ENCODE data around the gene APBB2. TPM values are rescaled to one million over a fixed set of nuclear protein-coding genes. Genes with fewer than 3 reads are reported as not detected.

The APBB2 gene
- total RNA-seq, 4 donors from 2014 or later: 32.4 to 133 (median 92.1) TPM

GRCh38 chr4:40845154-40845835 lies 369.0 kb downstream of the APBB2 start:
- TF ChIP-seq, protein P1, sequence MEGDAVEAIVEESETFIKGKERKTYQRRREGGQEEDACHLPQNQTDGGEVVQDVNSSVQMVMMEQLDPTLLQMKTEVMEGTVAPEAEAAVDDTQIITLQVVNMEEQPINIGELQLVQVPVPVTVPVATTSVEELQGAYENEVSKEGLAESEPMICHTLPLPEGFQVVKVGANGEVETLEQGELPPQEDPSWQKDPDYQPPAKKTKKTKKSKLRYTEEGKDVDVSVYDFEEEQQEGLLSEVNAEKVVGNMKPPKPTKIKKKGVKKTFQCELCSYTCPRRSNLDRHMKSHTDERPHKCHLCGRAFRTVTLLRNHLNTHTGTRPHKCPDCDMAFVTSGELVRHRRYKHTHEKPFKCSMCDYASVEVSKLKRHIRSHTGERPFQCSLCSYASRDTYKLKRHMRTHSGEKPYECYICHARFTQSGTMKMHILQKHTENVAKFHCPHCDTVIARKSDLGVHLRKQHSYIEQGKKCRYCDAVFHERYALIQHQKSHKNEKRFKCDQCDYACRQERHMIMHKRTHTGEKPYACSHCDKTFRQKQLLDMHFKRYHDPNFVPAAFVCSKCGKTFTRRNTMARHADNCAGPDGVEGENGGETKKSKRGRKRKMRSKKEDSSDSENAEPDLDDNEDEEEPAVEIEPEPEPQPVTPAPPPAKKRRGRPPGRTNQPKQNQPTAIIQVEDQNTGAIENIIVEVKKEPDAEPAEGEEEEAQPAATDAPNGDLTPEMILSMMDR (IDR thresholded peaks at IDR 0.05): no peak
- no peak for DNase-seq
- intact Hi-C loops (cut with DNase I; ENCODE audit: low total_unique reads): no loop called here
- no peak overlapping the region for H3K27ac ChIP-seq
- no peaks in the 10 kb centered on the region for H3K36me3 ChIP-seq
- H3K9me3 ChIP-seq: no peaks in the 10 kb centered on the region
- H3K27me3 ChIP-seq: no peaks in the 10 kb centered on the region
- H3K4me3 ChIP-seq: no peak overlapping the region
- H3K4me1 ChIP-seq: no peaks in the 10 kb centered on the region

GRCh38 chr4:40844261-40844660 lies 370.1 kb downstream of the APBB2 start:
- Histone ChIP-seq H3K27me3 (no peaks in the 10 kb centered on the region), H3K27ac (no peak overlapping the region), H3K9me3 (no peaks in the 10 kb centered on the region), H3K36me3 (no peaks in the 10 kb centered on the region), H3K4me1 (no peaks in the 10 kb centered on the region), H3K4me3 (no peak overlapping the region)
- no peak for DNase-seq
- no peak for TF ChIP-seq POLR2A (IDR thresholded peaks at IDR 0.05)
- TF ChIP-seq, protein P1 (IDR thresholded peaks at IDR 0.05): no peak
- intact Hi-C loops (cut with DNase I; ENCODE audit: low total_unique reads): no loop called here

DNA sequence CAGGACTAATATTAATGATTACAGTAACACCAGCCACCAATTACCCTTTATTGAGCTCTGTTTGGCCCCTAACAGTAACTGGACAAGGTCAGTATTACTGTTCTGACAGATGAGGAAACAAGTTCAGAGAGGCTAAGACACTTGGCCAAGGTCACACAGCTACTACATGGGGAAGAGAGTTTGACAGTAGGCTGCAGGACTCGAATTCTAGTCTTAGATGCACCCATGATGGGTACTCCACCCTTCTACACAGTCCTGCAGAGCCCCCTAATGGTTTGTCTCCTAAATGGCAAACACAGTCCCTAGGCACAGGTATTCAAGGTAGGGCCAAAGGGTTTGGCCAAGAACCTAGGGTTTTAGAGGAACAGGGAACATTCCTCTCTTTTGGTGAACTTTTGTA lies 370.6 kb downstream of the APBB2 start:
- intact Hi-C loops (cut with DNase I; ENCODE audit: low total_unique reads): no loop called here
- Histone ChIP-seq H3K27me3 (no peaks in the 10 kb centered on the region), H3K27ac (no peak overlapping the region), H3K36me3 (no peaks in the 10 kb centered on the region), H3K4me3 (no peak overlapping the region), H3K9me3 (no peaks in the 10 kb centered on the region), H3K4me1 (no peaks in the 10 kb centered on the region)
- no peak for TF ChIP-seq POLR2A (IDR thresholded peaks at IDR 0.05)
- TF ChIP-seq, protein P1 (IDR thresholded peaks at IDR 0.05): no peak
- DNase-seq: no peak

DNA sequence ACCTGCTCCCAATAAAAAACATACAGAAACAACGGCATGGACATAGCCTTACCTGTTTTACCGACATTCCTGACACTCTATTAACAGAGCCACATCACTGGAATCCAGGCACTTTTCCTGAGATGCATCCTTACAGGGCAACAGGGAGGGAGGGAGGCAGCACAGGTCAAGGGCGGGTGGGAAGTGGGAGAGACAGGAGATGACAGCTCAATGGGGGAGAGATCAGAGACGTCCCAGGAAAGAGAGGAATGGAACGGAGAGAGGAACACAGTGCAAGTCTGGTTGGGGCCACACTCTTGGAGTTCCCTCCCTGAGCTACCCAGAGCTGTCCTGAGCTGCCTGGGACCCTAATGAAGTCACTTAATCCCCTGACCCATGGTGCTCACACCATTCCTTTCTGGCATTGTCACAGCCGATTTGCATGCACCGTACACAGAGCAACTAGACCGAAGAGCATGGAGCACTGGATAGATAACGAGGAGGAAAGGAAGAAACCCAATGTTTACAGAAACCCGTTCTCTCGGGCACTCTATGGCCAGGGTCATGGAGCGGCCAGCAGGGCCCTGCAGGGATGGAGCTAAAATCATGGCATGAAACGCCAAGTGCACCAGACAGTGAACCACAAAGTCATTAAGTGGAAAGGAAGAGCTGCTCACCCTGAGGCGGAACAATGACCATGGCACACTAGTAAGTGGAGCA lies 371.5 kb downstream of the APBB2 start:
- Histone ChIP-seq H3K4me1 (no peaks in the 10 kb centered on the region), H3K36me3 (no peaks in the 10 kb centered on the region), H3K9me3 (no peaks in the 10 kb centered on the region), H3K27me3 (no peaks in the 10 kb centered on the region), H3K4me3 (no peak overlapping the region), H3K27ac (no peak overlapping the region)
- intact Hi-C loops (cut with DNase I; ENCODE audit: low total_unique reads): no loop called here
- no peak for DNase-seq
- TF ChIP-seq POLR2A (IDR thresholded peaks at IDR 0.05): no peak
- TF ChIP-seq, protein P1 (IDR thresholded peaks at IDR 0.05): no peak

- H3K4me3 ChIP-seq: no peak overlapping the region
- TF ChIP-seq, protein P1 (IDR thresholded peaks at IDR 0.05): no peak
- TF ChIP-seq POLR2A (IDR thresholded peaks at IDR 0.05): no peak
- no peak for DNase-seq
- intact Hi-C loops (cut with DNase I; ENCODE audit: low total_unique reads): no loop called here
- no peaks in the 10 kb centered on the region for H3K4me1 ChIP-seq
- H3K27ac ChIP-seq: no peak overlapping the region
- no peaks in the 10 kb centered on the region for H3K27me3 ChIP-seq
- no peaks in the 10 kb centered on the region for H3K36me3 ChIP-seq
- H3K9me3 ChIP-seq: no peaks in the 10 kb centered on the region
Observed at GRCh38 chr4:40842318-40842717, 372.0 kb downstream of the APBB2 start.
